Measurements from ENCODE around the gene PYDC1.
A peak's percentile ranks its signal among the peaks of the same experiment; 100 is the strongest.
"Not testable (repeated sequence)": the region's sequence is repeated elsewhere in the genome, so short reads cannot be mapped to it uniquely, and the experiment has no call there.

The PYDC1 gene

GRCh38 chr16:31195861-31196260 is 21.1 kb downstream of the PYDC1 start:
- DNase-seq (ENCODE audit: low read depth): not testable (repeated sequence)

GRCh38 chr16:31194898-31195297 is 22.0 kb downstream of the PYDC1 start:
- no peak for DNase-seq (ENCODE audit: low read depth)

GRCh38 chr16:31193874-31194273 is 23.1 kb downstream of the PYDC1 start:
- DNase-seq (ENCODE audit: low read depth): no peak

- DNase-seq (ENCODE audit: low read depth): no peak
Observed at GRCh38 chr16:31192856-31193642, 23.9 kb downstream of the PYDC1 start.

- no peak for DNase-seq (ENCODE audit: low read depth)
Observed at GRCh38 chr16:31191697-31192428, 25.1 kb downstream of the PYDC1 start.

- DNase-seq (ENCODE audit: low read depth): no peak
Observed at GRCh38 chr16:31190818-31191444, 26.0 kb downstream of the PYDC1 start.

- DNase-seq (ENCODE audit: low read depth): no peak
Observed at GRCh38 chr16:31190061-31190460, 26.9 kb downstream of the PYDC1 start.

- DNase-seq (ENCODE audit: low read depth): no peak
Observed at GRCh38 chr16:31189412-31189778, 27.5 kb downstream of the PYDC1 start.

- DNase-seq (ENCODE audit: low read depth): no peak
Observed at GRCh38 chr16:31188450-31189411, 28.2 kb downstream of the PYDC1 start.

- DNase-seq (ENCODE audit: low read depth): no peak
Observed at GRCh38 chr16:31187808-31188189, 29.1 kb downstream of the PYDC1 start.

- DNase-seq (ENCODE audit: low read depth): no peak
Observed at GRCh38 chr16:31186930-31187807, 29.8 kb downstream of the PYDC1 start.

GRCh38 chr16:31186176-31186575 is 30.8 kb downstream of the PYDC1 start:
- DNase-seq (ENCODE audit: low read depth): no peak

GRCh38 chr16:31185339-31185738 is 31.6 kb downstream of the PYDC1 start:
- no peak for DNase-seq (ENCODE audit: low read depth)

- DNase-seq (ENCODE audit: low read depth): no peak
Observed at GRCh38 chr16:31184888-31185287, 32.0 kb downstream of the PYDC1 start.

GRCh38 chr16:31183432-31184428 is 33.2 kb downstream of the PYDC1 start:
- DNase-seq (ENCODE audit: low read depth): no peak

- no peak for DNase-seq (ENCODE audit: low read depth)
Observed at GRCh38 chr16:31182391-31182790, 34.5 kb downstream of the PYDC1 start.

- no peak for DNase-seq (ENCODE audit: low read depth)
Observed at GRCh38 chr16:31181102-31181830, 35.7 kb downstream of the PYDC1 start.

- DNase-seq (ENCODE audit: low read depth): peak; percentile 83
Observed at GRCh38 chr16:31179747-31180459, 37.0 kb downstream of the PYDC1 start, which contains the start of gene FUS. TSS of gene FUS (plus strand) at chr16:31180139. CDS start at chr16:31180215, 76 bp downstream.

All from activated gamma-delta T cell treated with anti-CD3 and anti-CD28 coated beads, Interleukin-2, amount 50 U/mL, for 16 hours (primary cell).